Upper lobe of left lung (tissue), 4 donors: ENCODE results near the gene TCERG1L.

Experiments
- CTCF ChIP-seq, 6 experiments: fragments of 450-650 bp in 4 of 6; fragments of 200-600 bp in 2 of 6; sonication (generic) in 2 of 6; IDR thresholded peaks; one replicate each; pipeline ENCODE4 v1.5.1; 2016 to 2019; ENCODE audit warnings: antibody characterized with exemption in 6 of 6
- EP300 ChIP-seq, 4 donors: sonication (generic); formaldehyde crosslinking; IDR thresholded peaks; one replicate each; pipeline ENCODE4 v1.5.1; 2017; ENCODE audit warnings: antibody characterized with exemption in 4 of 4, control low read depth in 2 of 4
- POLR2A ChIP-seq, 4 donors: fragments of 450-650 bp; IDR thresholded peaks; one replicate each; pipeline ENCODE4 v1.5.1; 2016 to 2017; ENCODE audit warnings: antibody characterized with exemption in 4 of 4, mild to moderate bottlenecking in 2 of 4
- POLR2AphosphoS5 ChIP-seq, 2 donors: sonication (generic); formaldehyde crosslinking; IDR thresholded peaks; one replicate each; pipeline ENCODE4 v1.5.1; 2017; ENCODE audit warnings: antibody characterized with exemption in 2 of 2

- TF ChIP-seq CTCF (IDR thresholded peaks at IDR 0.05) (no peak), POLR2AphosphoS5 (IDR thresholded peaks at IDR 0.05) (no peak), POLR2A (IDR thresholded peaks at IDR 0.05) (no peak), EP300 (IDR thresholded peaks at IDR 0.05) (no peak)
Observed at GRCh38 chr10:131055437-131055836, 256.1 kb downstream of the TCERG1L start.
